ENCODE data around the gene TM9SF1.

- TF ChIP-seq EZH2phosphoT487 (IDR thresholded peaks at IDR 0.05; ENCODE audit: low read depth): no peak
- TF ChIP-seq, protein P1, sequence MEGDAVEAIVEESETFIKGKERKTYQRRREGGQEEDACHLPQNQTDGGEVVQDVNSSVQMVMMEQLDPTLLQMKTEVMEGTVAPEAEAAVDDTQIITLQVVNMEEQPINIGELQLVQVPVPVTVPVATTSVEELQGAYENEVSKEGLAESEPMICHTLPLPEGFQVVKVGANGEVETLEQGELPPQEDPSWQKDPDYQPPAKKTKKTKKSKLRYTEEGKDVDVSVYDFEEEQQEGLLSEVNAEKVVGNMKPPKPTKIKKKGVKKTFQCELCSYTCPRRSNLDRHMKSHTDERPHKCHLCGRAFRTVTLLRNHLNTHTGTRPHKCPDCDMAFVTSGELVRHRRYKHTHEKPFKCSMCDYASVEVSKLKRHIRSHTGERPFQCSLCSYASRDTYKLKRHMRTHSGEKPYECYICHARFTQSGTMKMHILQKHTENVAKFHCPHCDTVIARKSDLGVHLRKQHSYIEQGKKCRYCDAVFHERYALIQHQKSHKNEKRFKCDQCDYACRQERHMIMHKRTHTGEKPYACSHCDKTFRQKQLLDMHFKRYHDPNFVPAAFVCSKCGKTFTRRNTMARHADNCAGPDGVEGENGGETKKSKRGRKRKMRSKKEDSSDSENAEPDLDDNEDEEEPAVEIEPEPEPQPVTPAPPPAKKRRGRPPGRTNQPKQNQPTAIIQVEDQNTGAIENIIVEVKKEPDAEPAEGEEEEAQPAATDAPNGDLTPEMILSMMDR (IDR thresholded peaks at IDR 0.05; ENCODE audit: low read depth, low read length): no peak
Observed at GRCh38 chr14:24178399-24179178, 16.7 kb downstream of the TM9SF1 start.
